Transverse colon (tissue), 3 donors: Measurements from ENCODE around the gene GADD45A.

Experiments
- CTCF ChIP-seq, 5 experiments: fragments of 200-600 bp in 3 of 5; fragments of 450-650 bp in 2 of 5; sonication (generic) in 3 of 5; IDR thresholded peaks; 1 replicate in 2 of 5; 2 replicates in 3 of 5; pipeline ENCODE4 v1.5.1; 2016 to 2017; ENCODE audit warnings: antibody characterized with exemption in 5 of 5, inconsistent platforms in 3 of 5, mild to moderate bottlenecking in 2 of 5, moderate library complexity in 1 of 5
- EP300 ChIP-seq: sonication (generic); formaldehyde crosslinking; IDR thresholded peaks from one replicate; pipeline ENCODE4 v1.6.1; 2017; ENCODE audit warnings: antibody characterized with exemption, low read depth
- POLR2A ChIP-seq: fragments of 450-650 bp; IDR thresholded peaks from one replicate; pipeline ENCODE4 v1.6.1; 2016; ENCODE audit warnings: antibody characterized with exemption, mild to moderate bottlenecking, moderate library complexity

DNA sequence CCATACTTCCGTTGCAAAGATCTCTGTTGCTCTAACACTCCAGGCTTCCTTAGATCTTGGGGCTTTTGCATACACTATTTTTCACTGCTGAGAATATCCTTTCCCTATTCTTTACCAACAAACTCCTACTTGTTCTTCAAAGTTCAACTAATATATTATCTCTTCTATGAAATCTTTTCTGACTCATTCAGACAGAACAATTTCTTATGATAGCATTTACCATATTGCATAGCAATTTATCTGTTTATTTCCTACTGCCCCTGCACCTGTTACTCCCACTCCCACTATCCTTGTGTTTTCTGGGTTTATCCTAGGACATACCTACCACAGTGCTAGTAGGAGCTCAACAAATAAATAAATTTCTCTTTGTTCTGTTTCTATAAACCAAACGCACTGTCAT, 11.0 kb downstream of the GADD45A start:
- TF ChIP-seq CTCF (IDR thresholded peaks at IDR 0.05) (no peak), POLR2A (no peak), EP300 (no peak)
